ENCODE measurements around the gene ZFHX3. TPM values are rescaled to one million over a fixed set of nuclear protein-coding genes. Genes with fewer than 3 reads are reported as not detected.

The ZFHX3 gene
- total and polyA plus RNA-seq, 2 donors from 2014 or later = 2.3 to 29.3 TPM

GRCh38 chr16:72902206-72902605 is 145.7 kb downstream of the ZFHX3 start:
- no peak for FAIRE-seq
- Histone ChIP-seq H3K27me3 (ENCODE audit: control insufficient read depth, insufficient read depth, low read length) (no peaks in the 10 kb centered on the region), H3K9ac (ENCODE audit: low read length in 3 of 3) (no peak overlapping the region), H3K4me1 (ENCODE audit: control insufficient read depth in 2 of 3, insufficient read depth in 2 of 3, low read depth in 1 of 3, low read length in 3 of 3) (no peaks in the 10 kb centered on the region), H3K9me3 (ENCODE audit: control insufficient read depth in 2 of 3, insufficient read depth in 1 of 3, low read length in 3 of 3) (no peaks in the 10 kb centered on the region), H3K27ac (ENCODE audit: low read depth in 2 of 2, low read length in 2 of 2) (no peak overlapping the region), H3K36me3 (ENCODE audit: control insufficient read depth in 2 of 3, insufficient read depth in 3 of 3, low read length in 3 of 3) (no peaks in the 10 kb centered on the region), H3K4me3 (ENCODE audit: low read length in 3 of 3) (no peak overlapping the region)
- DNase-seq = no peak
- intact Hi-C loops (cut with DNase I) = no loop called here
- TF ChIP-seq, protein P1, sequence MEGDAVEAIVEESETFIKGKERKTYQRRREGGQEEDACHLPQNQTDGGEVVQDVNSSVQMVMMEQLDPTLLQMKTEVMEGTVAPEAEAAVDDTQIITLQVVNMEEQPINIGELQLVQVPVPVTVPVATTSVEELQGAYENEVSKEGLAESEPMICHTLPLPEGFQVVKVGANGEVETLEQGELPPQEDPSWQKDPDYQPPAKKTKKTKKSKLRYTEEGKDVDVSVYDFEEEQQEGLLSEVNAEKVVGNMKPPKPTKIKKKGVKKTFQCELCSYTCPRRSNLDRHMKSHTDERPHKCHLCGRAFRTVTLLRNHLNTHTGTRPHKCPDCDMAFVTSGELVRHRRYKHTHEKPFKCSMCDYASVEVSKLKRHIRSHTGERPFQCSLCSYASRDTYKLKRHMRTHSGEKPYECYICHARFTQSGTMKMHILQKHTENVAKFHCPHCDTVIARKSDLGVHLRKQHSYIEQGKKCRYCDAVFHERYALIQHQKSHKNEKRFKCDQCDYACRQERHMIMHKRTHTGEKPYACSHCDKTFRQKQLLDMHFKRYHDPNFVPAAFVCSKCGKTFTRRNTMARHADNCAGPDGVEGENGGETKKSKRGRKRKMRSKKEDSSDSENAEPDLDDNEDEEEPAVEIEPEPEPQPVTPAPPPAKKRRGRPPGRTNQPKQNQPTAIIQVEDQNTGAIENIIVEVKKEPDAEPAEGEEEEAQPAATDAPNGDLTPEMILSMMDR (IDR thresholded peaks at IDR 0.05; ENCODE audit: borderline replicate concordance, extremely low read depth, insufficient read depth) = no peak

DNA sequence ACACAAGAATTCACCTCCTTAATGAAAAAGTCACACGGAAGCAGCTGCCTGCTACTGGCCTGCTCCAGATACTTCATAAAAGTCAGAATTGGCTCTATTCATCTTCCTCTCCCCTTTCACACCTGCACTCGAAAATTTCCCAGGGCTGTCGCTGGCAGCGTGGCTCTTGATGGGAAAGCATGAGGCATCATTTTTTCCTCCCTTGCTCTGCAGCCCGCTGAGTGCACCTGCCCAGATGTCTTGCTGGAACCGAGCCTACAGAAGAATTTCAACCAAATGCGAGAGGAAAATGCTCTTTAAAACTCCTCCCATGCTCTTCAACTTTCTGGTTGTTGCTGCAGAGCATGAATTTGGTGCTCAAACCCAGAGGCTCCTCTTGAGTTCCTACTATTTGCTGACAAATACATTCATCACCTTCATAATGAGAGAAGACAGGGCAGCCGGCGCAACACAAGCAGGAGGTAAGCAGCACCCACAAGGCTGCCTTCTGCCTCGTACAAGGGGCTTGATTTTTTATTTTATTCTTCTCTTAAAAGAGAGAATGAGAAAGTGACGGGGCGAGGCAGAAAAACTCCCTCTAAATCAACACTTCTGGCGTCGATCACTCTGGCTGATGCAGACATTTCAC is 146.8 kb downstream of the ZFHX3 start:
- DNase-seq = no peak
- Histone ChIP-seq H3K36me3 (ENCODE audit: control insufficient read depth in 2 of 3, insufficient read depth in 3 of 3, low read length in 3 of 3) (no peaks in the 10 kb centered on the region), H3K4me3 (ENCODE audit: low read length in 3 of 3) (no peak overlapping the region), H3K9me3 (ENCODE audit: control insufficient read depth in 2 of 3, insufficient read depth in 1 of 3, low read length in 3 of 3) (no peaks in the 10 kb centered on the region), H3K27me3 (ENCODE audit: control insufficient read depth, insufficient read depth, low read length) (no peaks in the 10 kb centered on the region), H3K9ac (ENCODE audit: low read length in 3 of 3) (no peak overlapping the region), H3K27ac (ENCODE audit: low read depth in 2 of 2, low read length in 2 of 2) (no peak overlapping the region), H3K4me1 (ENCODE audit: control insufficient read depth in 2 of 3, insufficient read depth in 2 of 3, low read depth in 1 of 3, low read length in 3 of 3) (no peaks in the 10 kb centered on the region)
- intact Hi-C loops (cut with DNase I) = no loop called here
- no peak for FAIRE-seq
- TF ChIP-seq, protein P1 (IDR thresholded peaks at IDR 0.05; ENCODE audit: borderline replicate concordance, extremely low read depth, insufficient read depth) = no peak

DNA sequence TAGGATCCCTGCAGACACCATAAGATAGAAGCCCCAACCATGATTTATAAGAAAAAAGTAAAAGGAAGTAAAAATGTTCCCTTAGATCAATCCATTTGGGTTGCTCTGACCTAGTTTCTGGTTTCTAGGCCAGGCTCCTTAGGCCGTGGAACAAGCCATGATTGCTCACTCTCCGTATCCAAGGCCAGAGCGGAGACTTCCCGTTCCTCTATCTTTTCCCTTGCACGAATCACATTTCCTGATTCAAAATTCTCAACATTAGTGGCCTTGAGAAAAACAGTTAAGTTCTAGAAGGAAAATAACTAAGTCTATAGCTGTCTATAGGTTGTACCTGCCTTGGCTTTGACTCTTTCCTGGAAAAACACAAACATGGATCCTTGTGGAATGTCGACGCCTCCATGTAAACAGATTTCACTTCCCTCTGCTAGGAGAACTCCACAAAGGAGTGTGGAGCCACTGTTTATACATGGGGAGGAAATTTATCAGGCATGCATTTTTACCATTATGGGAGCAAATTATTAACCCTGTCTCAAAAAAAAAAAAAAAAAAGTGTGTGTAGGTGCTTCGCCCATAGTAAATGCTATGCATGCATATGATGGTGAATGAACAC is 149.6 kb downstream of the ZFHX3 start:
- Histone ChIP-seq H3K27me3 (ENCODE audit: control insufficient read depth, insufficient read depth, low read length) (no peaks in the 10 kb centered on the region), H3K9me3 (ENCODE audit: control insufficient read depth in 2 of 3, insufficient read depth in 1 of 3, low read length in 3 of 3) (no peaks in the 10 kb centered on the region), H3K4me1 (ENCODE audit: control insufficient read depth in 2 of 3, insufficient read depth in 2 of 3, low read depth in 1 of 3, low read length in 3 of 3) (peaks cover 0 to 3% (median 2%) of the 10 kb centered on the region in 3 donors), H3K9ac (ENCODE audit: low read length in 3 of 3) (no peak overlapping the region), H3K27ac (ENCODE audit: low read depth in 2 of 2, low read length in 2 of 2) (no peak overlapping the region), H3K4me3 (ENCODE audit: low read length in 3 of 3) (no peak overlapping the region), H3K36me3 (ENCODE audit: control insufficient read depth in 2 of 3, insufficient read depth in 3 of 3, low read length in 3 of 3) (no peaks in the 10 kb centered on the region)
- TF ChIP-seq, protein P1 (IDR thresholded peaks at IDR 0.05; ENCODE audit: borderline replicate concordance, extremely low read depth, insufficient read depth) = no peak
- DNase-seq (peak in 1 of 5 donors; percentile 44), FAIRE-seq (no peak)
- intact Hi-C loops (cut with DNase I) = no loop called here

Data from kidney (tissue), 14 donors.